Activated CD4-positive, alpha-beta T cell treated with anti-CD3 and anti-CD28 coated beads for 36 hours (primary cell): Measurements from ENCODE around the gene NPAS3. TPM values are rescaled to one million over a fixed set of nuclear protein-coding genes. Genes with fewer than 3 reads are reported as not detected.

Experiments
- ATAC-seq: fragments of 200-7000 bp; cut with Tn5 transposase; one replicate; pipeline ENCODE4 v1.10.0; 2021; ENCODE audit warnings: mild to moderate bottlenecking, moderate library complexity
- CTCF ChIA-PET: fragments of 350-600 bp; sonication (Branson Sonifier 250); formaldehyde crosslinking; loops from one replicate; lab custom pipeline; 2021; ENCODE audit warnings: antibody characterized with exemption; lab: Charles Lee
- POLR2A ChIA-PET: fragments of 350-600 bp; sonication (Branson Sonifier 250); formaldehyde crosslinking; loops from one replicate; lab custom pipeline; 2021; ENCODE audit warnings: antibody characterized with exemption, inconsistent platforms; lab: Charles Lee
- DNase-seq: peaks from one replicate; pipeline ENCODE4 v3.0.0-alpha.2; 2020
- H3K27ac Mint-ChIP-seq: one replicate; pipeline ENCODE4 v1.8.0; 2021; ENCODE audit warnings: mixed read lengths
- H3K27me3 Mint-ChIP-seq: one replicate; pipeline ENCODE4 v1.8.0; 2021; ENCODE audit warnings: mixed read lengths
- H3K36me3 Mint-ChIP-seq: one replicate; pipeline ENCODE4 v1.8.0; 2021; ENCODE audit warnings: low read depth, mixed read lengths
- H3K4me1 Mint-ChIP-seq: one replicate; pipeline ENCODE4 v1.8.0; 2021; ENCODE audit warnings: mixed read lengths
- H3K4me3 Mint-ChIP-seq: one replicate; pipeline ENCODE4 v1.8.0; 2021; ENCODE audit warnings: mild to moderate bottlenecking, moderate library complexity, mixed read lengths
- H3K9me3 Mint-ChIP-seq: one replicate; pipeline ENCODE4 v1.8.0; 2021; ENCODE audit warnings: low read depth, mixed read lengths
- intact Hi-C, 2 experiments: fragments of 100-400 bp; cut with DNase I in 1 of 2; cut with micrococcal nuclease in 1 of 2; formaldehyde crosslinking; loops; one replicate each; pipeline versions ENCODE4 v1.14.2 to v1.15.1; 2022 to 2024; cut with DNase I, micrococcal nuclease
- total RNA-seq, 2 experiments: library from RNA; stranded (reverse); gene quantifications; one replicate each; pipeline ENCODE4 v1.2.3, GENCODE V29; 2021

Gene NPAS3
- total RNA-seq, 2 experiments from 2014 or later, result not detected

DNA sequence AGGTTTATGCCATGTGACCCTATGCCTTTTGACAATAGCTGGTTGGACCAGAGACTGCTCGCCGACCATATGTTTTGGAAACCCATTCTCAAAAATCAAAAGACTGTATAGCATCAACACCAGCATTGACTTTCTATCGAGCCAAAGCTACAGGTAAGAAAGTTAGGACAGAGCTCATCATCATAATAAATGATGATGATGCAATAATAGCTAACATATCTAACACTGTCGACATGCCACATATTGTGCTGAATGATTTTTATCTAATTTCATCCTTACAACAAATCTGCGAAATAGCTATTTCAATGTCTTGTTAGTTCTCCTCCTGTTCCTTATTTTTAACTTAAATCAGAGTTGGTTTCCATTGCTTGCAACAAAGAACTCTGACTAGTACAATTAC lies 909.3 kb downstream of the NPAS3 start:
- intact Hi-C loops, result no loop called here
- H3K36me3 Mint-ChIP-seq, result no peaks in the 10 kb centered on the region
- POLR2A ChIA-PET, result no interaction called here
- H3K4me1 Mint-ChIP-seq, result no peaks in the 10 kb centered on the region
- DNase-seq, result no peak
- H3K27ac Mint-ChIP-seq, result no peak overlapping the region
- CTCF ChIA-PET, result interaction anchor here (0.6 to 2.9 kb wide), 9 partner anchors 8 to 475 kb away, joined by 3 to 15 read pairs (median 5); no protein-coding TSS in a partner anchor
- no peak for ATAC-seq
- H3K27me3 Mint-ChIP-seq, result no peaks in the 10 kb centered on the region
- H3K9me3 Mint-ChIP-seq, result no peaks in the 10 kb centered on the region
- no peak overlapping the region for H3K4me3 Mint-ChIP-seq

DNA sequence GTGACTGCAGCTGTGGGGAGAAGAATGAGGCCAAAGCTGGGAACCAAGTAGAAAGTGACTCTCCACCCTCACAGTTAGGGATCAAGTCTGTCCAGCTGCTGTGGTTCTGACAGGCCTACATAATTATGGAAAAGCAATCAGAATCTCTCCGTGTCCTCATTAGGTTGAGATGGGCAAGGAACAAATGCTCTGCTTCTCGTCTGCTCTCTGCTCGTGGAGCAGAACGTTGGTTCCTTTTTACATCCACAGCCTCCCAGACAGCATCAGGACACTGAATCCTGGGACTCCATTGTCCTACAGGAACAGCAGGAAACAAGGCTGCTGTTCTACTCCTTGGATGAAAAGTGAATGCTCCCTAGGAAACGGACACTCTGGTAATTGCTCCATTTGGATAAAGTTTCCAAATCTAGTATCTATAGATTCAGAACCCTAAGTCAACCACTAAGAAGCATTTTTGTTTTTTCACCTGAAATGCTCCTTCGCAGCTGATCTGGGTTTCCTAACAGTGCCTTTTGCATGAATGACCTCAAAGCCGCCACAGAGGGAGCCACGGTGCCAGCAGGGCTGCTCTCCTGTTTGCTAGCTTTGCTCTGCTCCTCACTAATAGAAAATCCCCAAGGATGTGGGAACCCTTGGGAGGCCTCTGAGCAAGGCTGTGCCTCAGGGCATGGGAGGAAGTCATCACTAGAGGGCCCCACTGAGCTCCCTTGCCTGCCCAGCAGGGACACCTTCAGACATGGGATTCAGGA lies 910.2 kb downstream of the NPAS3 start:
- no peaks in the 10 kb centered on the region for H3K36me3 Mint-ChIP-seq
- H3K4me1 Mint-ChIP-seq, result no peaks in the 10 kb centered on the region
- DNase-seq (peak; percentile 56), ATAC-seq (peak; percentile 60)
- POLR2A ChIA-PET, result no interaction called here
- H3K27ac Mint-ChIP-seq, result no peak overlapping the region
- CTCF ChIA-PET, result interaction anchor here (0.6 to 2.9 kb wide), 11 partner anchors 9 to 643 kb away, joined by 3 to 15 read pairs (median 5); no protein-coding TSS in a partner anchor
- no peak overlapping the region for H3K4me3 Mint-ChIP-seq
- H3K27me3 Mint-ChIP-seq, result no peaks in the 10 kb centered on the region
- intact Hi-C loops, result no loop called here
- H3K9me3 Mint-ChIP-seq, result no peaks in the 10 kb centered on the region

DNA sequence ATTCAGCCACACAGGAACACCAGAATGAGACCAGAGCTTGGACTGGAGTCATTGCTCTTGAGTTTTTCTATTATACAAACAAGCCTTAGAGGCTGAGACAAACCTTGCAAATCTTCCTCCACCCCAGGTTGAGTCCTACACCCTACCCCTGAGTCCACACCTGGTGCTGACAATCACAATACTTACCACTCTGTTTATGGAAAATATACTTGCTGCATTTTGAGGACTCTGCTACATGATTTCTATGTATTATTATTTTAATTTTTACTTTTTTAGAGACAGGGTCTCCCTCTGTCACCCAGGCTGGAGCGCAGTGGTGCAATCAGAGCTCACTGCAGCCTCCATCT lies 910.7 kb downstream of the NPAS3 start:
- Mint-ChIP-seq H3K4me1 (no peaks in the 10 kb centered on the region), H3K27ac (no peak overlapping the region), H3K9me3 (no peaks in the 10 kb centered on the region), H3K4me3 (no peak overlapping the region), H3K27me3 (no peaks in the 10 kb centered on the region), H3K36me3 (no peaks in the 10 kb centered on the region)
- DNase-seq (no peak), ATAC-seq (no peak)
- intact Hi-C loops, result no loop called here
- ChIA-PET POLR2A (no interaction called here), CTCF (interaction anchor here (0.6 to 2.9 kb wide), 8 partner anchors 9 to 642 kb away, joined by 3 to 15 read pairs (median 4); no protein-coding TSS in a partner anchor)

DNA sequence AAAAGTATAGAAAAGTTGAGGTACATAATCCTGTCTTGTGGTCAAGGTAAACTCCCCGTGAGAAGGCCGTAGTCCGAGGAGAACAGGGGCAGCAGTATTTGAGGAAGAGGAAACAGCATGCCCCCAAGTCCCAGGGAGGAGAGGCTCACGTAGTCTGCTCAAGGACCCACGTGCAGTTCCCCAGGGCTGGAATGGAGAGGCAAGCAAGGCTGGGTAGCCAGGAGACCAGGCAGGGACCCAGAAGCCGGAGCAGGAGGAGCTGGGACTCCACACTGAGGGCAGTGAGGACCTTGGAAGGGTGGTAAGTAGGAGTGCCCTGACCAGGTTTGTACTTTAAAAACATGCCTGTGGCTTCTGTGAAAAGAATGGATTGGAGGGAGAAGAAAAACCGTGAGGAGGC lies 912.1 kb downstream of the NPAS3 start:
- Mint-ChIP-seq H3K27ac (no peak overlapping the region), H3K4me1 (no peaks in the 10 kb centered on the region), H3K36me3 (no peaks in the 10 kb centered on the region), H3K27me3 (no peaks in the 10 kb centered on the region), H3K9me3 (no peaks in the 10 kb centered on the region), H3K4me3 (no peak overlapping the region)
- intact Hi-C loops, result no loop called here
- POLR2A ChIA-PET, result interaction anchor here (0.6 kb wide), 1 partner anchor 54 kb away, joined by 3 read pairs; no protein-coding TSS in a partner anchor
- ATAC-seq, result no peak
- CTCF ChIA-PET, result no interaction called here
- DNase-seq, result no peak

DNA sequence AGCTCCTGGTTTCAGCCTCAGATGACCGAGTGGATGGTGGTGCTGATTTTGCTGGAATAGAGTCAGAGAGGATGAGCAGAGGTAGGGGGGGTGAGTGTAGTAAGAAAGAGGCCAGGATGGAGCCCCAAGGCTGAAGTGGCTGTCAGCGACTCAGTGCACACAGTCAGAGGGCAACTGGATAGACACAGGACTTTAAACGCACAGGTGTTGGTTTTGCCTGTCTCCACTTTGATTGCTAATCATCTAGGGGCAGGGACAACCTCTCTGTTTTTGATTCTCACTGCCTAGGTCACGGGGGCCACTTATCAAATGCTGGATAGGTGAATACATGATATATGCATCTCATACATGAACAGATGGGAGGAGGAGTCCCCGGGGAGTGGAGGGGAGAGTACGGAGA lies 912.7 kb downstream of the NPAS3 start:
- ATAC-seq, result no peak
- H3K27me3 Mint-ChIP-seq, result no peaks in the 10 kb centered on the region
- DNase-seq, result no peak
- H3K27ac Mint-ChIP-seq, result no peak overlapping the region
- H3K4me1 Mint-ChIP-seq, result no peaks in the 10 kb centered on the region
- H3K9me3 Mint-ChIP-seq, result no peaks in the 10 kb centered on the region
- ChIA-PET CTCF (no interaction called here), POLR2A (no interaction called here)
- intact Hi-C loops, result no loop called here
- H3K4me3 Mint-ChIP-seq, result no peak overlapping the region
- H3K36me3 Mint-ChIP-seq, result no peaks in the 10 kb centered on the region

DNA sequence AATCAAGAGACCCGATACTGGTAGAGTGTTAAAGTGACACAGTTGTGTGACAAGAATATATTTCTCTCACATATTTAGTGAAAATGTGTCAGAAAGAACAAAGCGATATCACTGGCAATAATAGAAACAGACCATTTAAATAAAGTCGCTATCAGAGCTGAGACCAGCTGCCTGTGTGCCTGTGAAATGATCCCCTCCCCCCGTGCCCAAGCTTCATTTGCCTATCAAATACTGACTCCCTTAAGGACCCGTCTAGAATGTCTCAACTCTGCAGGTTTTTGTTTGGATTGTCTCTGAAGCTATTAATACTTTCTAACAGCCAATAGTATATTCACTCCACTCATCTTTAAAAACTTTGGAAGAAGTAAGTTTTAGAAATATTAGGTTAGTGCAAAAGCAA lies 913.3 kb downstream of the NPAS3 start:
- H3K27ac Mint-ChIP-seq, result no peak overlapping the region
- H3K36me3 Mint-ChIP-seq, result no peaks in the 10 kb centered on the region
- no peak for DNase-seq
- no peak for ATAC-seq
- no peaks in the 10 kb centered on the region for H3K27me3 Mint-ChIP-seq
- H3K9me3 Mint-ChIP-seq, result no peaks in the 10 kb centered on the region
- H3K4me1 Mint-ChIP-seq, result no peaks in the 10 kb centered on the region
- POLR2A ChIA-PET, result no interaction called here
- H3K4me3 Mint-ChIP-seq, result no peak overlapping the region
- intact Hi-C loops, result no loop called here
- CTCF ChIA-PET, result interaction anchor here (1.5 kb wide), 1 partner anchor 370 kb away, joined by 3 read pairs; no protein-coding TSS in a partner anchor
